HuH-7 (cell line): ENCODE data around the gene STK40.

Source experiments
- DNase-seq: peaks from one replicate; pipeline ENCODE4 v3.0.0; 2011; ENCODE audit warnings: low spot score

STK40 gene

GRCh38 chr1:36398370-36398977, 12.8 kb upstream of the STK40 start:
- no peak for DNase-seq

GRCh38 chr1:36397378-36398230, 11.9 kb upstream of the STK40 start, which contains the start of gene LSM10:
Gene LSM10 (minus strand): TSS chr1:36397908. CDS start chr1:36394129, 3,779 bp downstream.
- DNase-seq: peak; percentile 89

- DNase-seq: no peak
Measured at GRCh38 chr1:36397083-36397377, 11.3 kb upstream of the STK40 start.

- DNase-seq: no peak
Measured at GRCh38 chr1:36396359-36396758, 10.6 kb upstream of the STK40 start.

- no peak for DNase-seq
Measured at GRCh38 chr1:36393686-36394085, 8.0 kb upstream of the STK40 start.

- DNase-seq: no peak
Measured at GRCh38 chr1:36392836-36393235, 7.1 kb upstream of the STK40 start.

GRCh38 chr1:36391271-36391670, 5.5 kb upstream of the STK40 start:
- DNase-seq: no peak

- DNase-seq: no peak
Measured at GRCh38 chr1:36390411-36390810, 4.7 kb upstream of the STK40 start.

GRCh38 chr1:36389999-36390398, 4.3 kb upstream of the STK40 start:
- no peak for DNase-seq

- DNase-seq: no peak
Measured at GRCh38 chr1:36389261-36389660, 3.5 kb upstream of the STK40 start.

GRCh38 chr1:36387141-36387949, 1.6 kb upstream of the STK40 start:
- no peak for DNase-seq

GRCh38 chr1:36386265-36387140, 779 bp upstream of the STK40 start:
- DNase-seq: peak; percentile 85

GRCh38 chr1:36384542-36385409, 948 bp downstream of the STK40 start:
- peak; percentile 56 for DNase-seq

- DNase-seq: no peak
Measured at GRCh38 chr1:36383240-36383639, 2.5 kb downstream of the STK40 start.

- no peak for DNase-seq
Measured at GRCh38 chr1:36382669-36383068, 3.1 kb downstream of the STK40 start.

GRCh38 chr1:36382231-36382630, 3.5 kb downstream of the STK40 start:
- DNase-seq: no peak

GRCh38 chr1:36381405-36381804, 4.3 kb downstream of the STK40 start:
- no peak for DNase-seq

GRCh38 chr1:36380782-36381181, 4.9 kb downstream of the STK40 start:
- no peak for DNase-seq

GRCh38 chr1:36380143-36380619, 5.5 kb downstream of the STK40 start:
- DNase-seq: no peak

GRCh38 chr1:36377791-36378492, 7.8 kb downstream of the STK40 start:
- DNase-seq: no peak
